Smooth muscle cell (in vitro differentiated cells): ENCODE data around the gene BPIFB2. TPM values are rescaled to one million over a fixed set of nuclear protein-coding genes. Genes with fewer than 3 reads are reported as not detected.

Experiments used
- DNase-seq: peaks from one replicate; lab custom pipeline; 2025; ENCODE audit not compliant: unreplicated experiment; lab: John Stamatoyannopoulos, UW
- H2AFZ ChIP-seq: fragments of 200-600 bp; sonication (generic); 2 replicates; pipeline ENCODE4 v1.6.0; 2016; ENCODE audit warnings: antibody characterized with exemption, low read depth, mild to moderate bottlenecking
- H3F3A ChIP-seq: fragments of 200-600 bp; sonication (generic); 2 replicates; pipeline ENCODE4 v1.6.0; 2017; ENCODE audit warnings: antibody characterized with exemption, low read depth
- H3K27ac ChIP-seq: fragments of 200-600 bp; sonication (generic); 2 replicates; pipeline ENCODE4 v1.5.1; 2016; ENCODE audit warnings: low read depth, mild to moderate bottlenecking
- H3K27me3 ChIP-seq: fragments of 200-600 bp; sonication (generic); 2 replicates; pipeline ENCODE4 v1.6.1; 2016; ENCODE audit warnings: low read depth, mild to moderate bottlenecking
- H3K36me3 ChIP-seq: fragments of 200-600 bp; sonication (generic); 2 replicates; pipeline ENCODE4 v1.5.1; 2016; ENCODE audit warnings: low read depth
- H3K4me1 ChIP-seq: fragments of 200-600 bp; sonication (generic); 2 replicates; pipeline ENCODE4 v1.5.1; 2016; ENCODE audit warnings: low read depth
- H3K4me2 ChIP-seq: fragments of 200-600 bp; sonication (generic); 2 replicates; pipeline ENCODE4 v1.6.0; 2016; ENCODE audit warnings: mild to moderate bottlenecking
- H3K4me3 ChIP-seq: fragments of 200-600 bp; sonication (generic); 2 replicates; pipeline ENCODE4 v1.5.1; 2016; ENCODE audit warnings: mild to moderate bottlenecking
- H3K79me2 ChIP-seq: fragments of 200-600 bp; sonication (generic); 2 replicates; pipeline ENCODE4 v1.6.0; 2016; ENCODE audit warnings: low read depth, mild to moderate bottlenecking
- H3K9ac ChIP-seq: fragments of 200-600 bp; sonication (generic); 2 replicates; pipeline ENCODE4 v1.6.0; 2016; ENCODE audit warnings: low read depth
- H3K9me3 ChIP-seq: fragments of 200-600 bp; sonication (generic); replicated peaks from 2 replicates; pipeline ENCODE4 v1.5.1; 2016; ENCODE audit warnings: low read depth
- H4K20me1 ChIP-seq: fragments of 200-600 bp; sonication (generic); 2 replicates; pipeline ENCODE4 v1.6.0; 2016; ENCODE audit warnings: low read depth
- WGBS: methylation state at CpG from one replicate; pipeline ENCODE4 v1.1.7; 2016; ENCODE audit warnings: low lambda C conversion rate; 5-methylcytosine and 5-hydroxymethylcytosine counted together
- polyA plus RNA-seq: library from polyadenylated mRNA; unstranded; fragments of >200 nt; fragmentation: Nextera tagmentation; extraction: Ambion mirVana; gene quantifications from 2 replicates; pipeline ENCODE4 v1.2.1, GENCODE V29; 2016
- total RNA-seq: library from RNA; depleted of rRNA; stranded (reverse); fragments of >200 nt; gene quantifications from 2 replicates; pipeline ENCODE4 v1.2.3, GENCODE V29; 2014
- TF ChIP-seq, protein P1 (sequence below): fragments of 200-600 bp; sonication (generic); IDR thresholded peaks from 2 replicates; pipeline ENCODE4 v1.5.1; 2017; ENCODE audit warnings: borderline replicate concordance, mild to moderate bottlenecking, antibody characterized with exemption; ENCODE audit not compliant: insufficient read depth, poor library complexity, severe bottlenecking

Gene BPIFB2
- total and polyA plus RNA-seq, 2 experiments from 2014 or later = not detected

DNA sequence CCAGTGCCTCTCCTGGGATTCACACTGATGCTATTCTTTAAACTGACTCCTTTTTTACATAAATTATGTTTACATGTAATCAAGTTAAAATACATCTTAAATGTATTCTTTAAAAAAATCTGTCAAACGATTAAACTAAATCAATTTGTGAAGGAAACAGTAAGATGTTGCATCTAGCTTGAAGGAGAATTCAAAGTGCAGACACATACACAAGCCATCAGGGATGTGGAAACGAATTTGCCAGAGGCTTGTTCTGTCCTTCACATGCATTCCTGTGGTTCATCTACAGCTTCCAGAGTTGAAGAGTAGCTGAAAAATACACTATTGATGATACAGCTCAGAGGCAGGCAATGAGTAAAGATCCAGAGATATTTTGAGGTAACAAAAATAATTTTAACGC is 38.9 kb downstream of the BPIFB2 start:
- no peaks in the 10 kb centered on the region for H3F3A ChIP-seq
- no peak overlapping the region for H2AFZ ChIP-seq
- no peak for DNase-seq
- H3K27me3 ChIP-seq = no peaks in the 10 kb centered on the region
- H3K27ac ChIP-seq = no peak overlapping the region
- no peaks in the 10 kb centered on the region for H3K36me3 ChIP-seq
- WGBS = 85% methylated on average over 3 of the region's 3 CpGs
- H4K20me1 ChIP-seq = no peaks in the 10 kb centered on the region
- TF ChIP-seq, protein P1, sequence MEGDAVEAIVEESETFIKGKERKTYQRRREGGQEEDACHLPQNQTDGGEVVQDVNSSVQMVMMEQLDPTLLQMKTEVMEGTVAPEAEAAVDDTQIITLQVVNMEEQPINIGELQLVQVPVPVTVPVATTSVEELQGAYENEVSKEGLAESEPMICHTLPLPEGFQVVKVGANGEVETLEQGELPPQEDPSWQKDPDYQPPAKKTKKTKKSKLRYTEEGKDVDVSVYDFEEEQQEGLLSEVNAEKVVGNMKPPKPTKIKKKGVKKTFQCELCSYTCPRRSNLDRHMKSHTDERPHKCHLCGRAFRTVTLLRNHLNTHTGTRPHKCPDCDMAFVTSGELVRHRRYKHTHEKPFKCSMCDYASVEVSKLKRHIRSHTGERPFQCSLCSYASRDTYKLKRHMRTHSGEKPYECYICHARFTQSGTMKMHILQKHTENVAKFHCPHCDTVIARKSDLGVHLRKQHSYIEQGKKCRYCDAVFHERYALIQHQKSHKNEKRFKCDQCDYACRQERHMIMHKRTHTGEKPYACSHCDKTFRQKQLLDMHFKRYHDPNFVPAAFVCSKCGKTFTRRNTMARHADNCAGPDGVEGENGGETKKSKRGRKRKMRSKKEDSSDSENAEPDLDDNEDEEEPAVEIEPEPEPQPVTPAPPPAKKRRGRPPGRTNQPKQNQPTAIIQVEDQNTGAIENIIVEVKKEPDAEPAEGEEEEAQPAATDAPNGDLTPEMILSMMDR = no peak
- no peak overlapping the region for H3K4me3 ChIP-seq
- H3K4me2 ChIP-seq = no peak overlapping the region
- no peaks in the 10 kb centered on the region for H3K4me1 ChIP-seq
- no peaks in the 10 kb centered on the region for H3K9me3 ChIP-seq
- H3K9ac ChIP-seq = no peak overlapping the region
- no peaks in the 10 kb centered on the region for H3K79me2 ChIP-seq

DNA sequence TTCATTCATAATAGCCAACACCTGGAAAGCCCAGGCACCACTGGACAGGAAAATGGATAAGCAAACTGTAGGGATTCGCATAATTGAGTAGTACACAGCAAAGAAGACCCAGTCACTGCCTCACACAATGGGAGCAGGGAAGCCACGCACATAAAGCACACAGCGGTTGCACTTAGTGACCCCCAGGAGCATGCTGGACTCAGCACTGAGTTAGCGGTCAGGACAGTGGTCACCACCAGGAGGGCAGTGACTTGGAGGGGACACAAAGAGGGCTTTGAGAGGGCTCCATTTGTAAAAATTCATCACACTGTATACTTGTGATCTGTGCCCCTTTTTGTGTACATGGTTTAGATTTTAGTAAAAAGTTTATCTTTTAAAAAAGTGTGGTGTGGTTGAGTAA is 43.8 kb downstream of the BPIFB2 start:
- H3K9me3 ChIP-seq = no peaks in the 10 kb centered on the region
- no peak overlapping the region for H3K4me2 ChIP-seq
- WGBS = 72% methylated on average over 4 of the region's 4 CpGs

DNA sequence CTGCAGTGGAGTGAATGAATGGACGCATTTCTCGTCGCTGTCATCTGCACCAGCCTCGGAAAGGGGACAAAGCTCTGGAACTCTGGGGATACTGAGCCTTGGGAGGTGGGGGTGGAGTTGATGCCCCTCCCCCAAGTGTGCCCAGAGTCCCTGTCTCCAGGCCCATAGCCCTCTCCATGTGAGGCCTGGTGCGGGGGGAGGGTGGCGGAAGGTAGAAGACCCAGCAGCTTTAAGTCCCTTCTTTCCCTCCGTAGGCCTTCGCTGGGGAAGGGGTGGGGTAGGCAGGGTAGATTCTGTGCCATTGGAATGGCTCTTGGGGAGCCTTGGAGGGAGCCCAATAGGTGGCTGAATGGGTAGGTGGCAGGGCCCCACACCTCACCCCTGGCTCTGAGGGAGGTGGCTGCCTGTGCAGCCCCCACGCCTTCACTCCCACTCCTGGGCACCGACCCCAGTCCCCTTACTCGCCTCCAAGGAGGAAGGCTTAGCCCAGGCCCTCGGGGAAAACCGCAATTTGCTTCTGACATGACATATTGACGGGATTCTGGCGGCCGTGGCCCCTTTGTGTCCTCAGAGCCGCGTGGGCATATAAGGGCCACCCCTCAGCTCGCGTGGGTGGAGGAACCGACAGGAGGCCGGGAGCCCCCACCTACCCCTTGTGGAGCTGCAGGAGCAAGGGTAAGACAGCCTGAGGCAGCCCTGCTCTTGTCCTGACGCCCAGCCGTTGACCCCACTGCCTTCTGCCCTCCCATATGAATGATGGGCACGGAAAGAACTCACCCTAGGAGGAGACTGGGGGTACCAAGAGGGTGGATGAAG is 46.0 kb downstream of the BPIFB2 start, which contains the start of gene BPIFB3:
Gene BPIFB3 (plus strand): TSS at position 613 of the 816 bp plus-strand sequence. CDS start 1,533 bp downstream, outside the sequence.
- no peak within 1 kb of the TSS for H3K4me3 ChIP-seq
- H3K36me3 ChIP-seq = no peaks in the 10 kb centered on the region
- H3K27ac ChIP-seq = no peak within 1 kb of the TSS
- no peaks in the 10 kb centered on the region for H3K4me1 ChIP-seq
- H3K9me3 ChIP-seq = no peaks in the 10 kb centered on the region
- TF ChIP-seq, protein P1 = no peak
- no peaks in the 10 kb centered on the region for H3K79me2 ChIP-seq
- no peaks in the 10 kb centered on the region for H4K20me1 ChIP-seq
- 82% methylated on average over 25 of the region's 25 CpGs for WGBS
- no peak within 1 kb of the TSS for H2AFZ ChIP-seq
- no peak within 1 kb of the TSS for H3K9ac ChIP-seq
- H3F3A ChIP-seq = no peaks in the 10 kb centered on the region
- H3K4me2 ChIP-seq = no peak within 1 kb of the TSS
- no peak for DNase-seq
- H3K27me3 ChIP-seq = no peaks in the 10 kb centered on the region

More for the DNA sequence above, 43.8 kb downstream of the BPIFB2 start:
- Histone ChIP-seq H3K27ac (no peak overlapping the region), H3F3A (no peaks in the 10 kb centered on the region), H2AFZ (no peak overlapping the region), H3K4me3 (no peak overlapping the region), H3K36me3 (no peaks in the 10 kb centered on the region), H3K27me3 (no peaks in the 10 kb centered on the region), H3K4me1 (no peaks in the 10 kb centered on the region), H3K9ac (no peak overlapping the region), H4K20me1 (no peaks in the 10 kb centered on the region), H3K79me2 (no peaks in the 10 kb centered on the region)
- no peak for DNase-seq
- TF ChIP-seq, protein P1 = no peak
